ENCODE results near the gene PRRC2B. TPM values are rescaled to one million over a fixed set of nuclear protein-coding genes. Genes with fewer than 3 reads are reported as not detected.
"Not testable (repeated sequence)": the region's sequence is repeated elsewhere in the genome, so short reads cannot be mapped to it uniquely, and the experiment has no call there.

Gene PRRC2B
- total RNA-seq, 1 experiment from 2014 or later: 41.1 TPM

GRCh38 chr9:131442351-131442750 lies 48.5 kb downstream of the PRRC2B start:
- Histone ChIP-seq H3K4me1 (replicated peaks) (no peaks in the 10 kb centered on the region), H3K27me3 (replicated peaks) (no peaks in the 10 kb centered on the region), H3K4me3 (no peak overlapping the region), H3K9me3 (replicated peaks) (no peaks in the 10 kb centered on the region), H3K36me3 (peaks cover 92% of the 10 kb centered on the region), H3K27ac (no peak overlapping the region)
- DNase-seq (ENCODE audit: low read depth in 1 of 2, low spot score in 2 of 2): no peak

- H3K4me3 ChIP-seq: no peak overlapping the region
- no peak for DNase-seq (ENCODE audit: low read depth in 1 of 2, low spot score in 2 of 2)
- no peaks in the 10 kb centered on the region for H3K9me3 ChIP-seq (replicated peaks)
- H3K36me3 ChIP-seq: peaks cover 90% of the 10 kb centered on the region
- no peak overlapping the region for H3K27ac ChIP-seq
- no peaks in the 10 kb centered on the region for H3K4me1 ChIP-seq (replicated peaks)
- H3K27me3 ChIP-seq (replicated peaks): no peaks in the 10 kb centered on the region
Observed at GRCh38 chr9:131443648-131444047, 49.8 kb downstream of the PRRC2B start.

- H3K4me3 ChIP-seq: no peak overlapping the region
- no peak for DNase-seq (ENCODE audit: low read depth in 1 of 2, low spot score in 2 of 2)
- H3K27ac ChIP-seq: no peak overlapping the region
- peaks cover 85% of the 10 kb centered on the region for H3K36me3 ChIP-seq
- no peaks in the 10 kb centered on the region for H3K4me1 ChIP-seq (replicated peaks)
- no peaks in the 10 kb centered on the region for H3K27me3 ChIP-seq (replicated peaks)
- no peaks in the 10 kb centered on the region for H3K9me3 ChIP-seq (replicated peaks)
Observed at GRCh38 chr9:131446276-131446675, 52.4 kb downstream of the PRRC2B start.

GRCh38 chr9:131447148-131447547 lies 53.3 kb downstream of the PRRC2B start:
- no peaks in the 10 kb centered on the region for H3K4me1 ChIP-seq (replicated peaks)
- no peaks in the 10 kb centered on the region for H3K9me3 ChIP-seq (replicated peaks)
- H3K27me3 ChIP-seq (replicated peaks): no peaks in the 10 kb centered on the region
- no peak overlapping the region for H3K4me3 ChIP-seq
- no peak for DNase-seq (ENCODE audit: low read depth in 1 of 2, low spot score in 2 of 2)
- peaks cover 88% of the 10 kb centered on the region for H3K36me3 ChIP-seq
- no peak overlapping the region for H3K27ac ChIP-seq

GRCh38 chr9:131447600-131447999 lies 53.7 kb downstream of the PRRC2B start:
- no peak overlapping the region for H3K27ac ChIP-seq
- H3K9me3 ChIP-seq (replicated peaks): no peaks in the 10 kb centered on the region
- no peaks in the 10 kb centered on the region for H3K4me1 ChIP-seq (replicated peaks)
- H3K4me3 ChIP-seq: no peak overlapping the region
- no peaks in the 10 kb centered on the region for H3K27me3 ChIP-seq (replicated peaks)
- no peak for DNase-seq (ENCODE audit: low read depth in 1 of 2, low spot score in 2 of 2)
- H3K36me3 ChIP-seq: peaks cover 85% of the 10 kb centered on the region

GRCh38 chr9:131448818-131449217 lies 54.9 kb downstream of the PRRC2B start:
- H3K36me3 ChIP-seq: peaks cover 85% of the 10 kb centered on the region

GRCh38 chr9:131449276-131449675 lies 55.4 kb downstream of the PRRC2B start:
- Histone ChIP-seq H3K36me3 (peaks cover 85% of the 10 kb centered on the region), H3K4me3 (no peak overlapping the region), H3K27ac (no peak overlapping the region), H3K9me3 (replicated peaks) (no peaks in the 10 kb centered on the region), H3K4me1 (replicated peaks) (no peaks in the 10 kb centered on the region), H3K27me3 (replicated peaks) (no peaks in the 10 kb centered on the region)
- no peak for DNase-seq (ENCODE audit: low read depth in 1 of 2, low spot score in 2 of 2)

More at GRCh38 chr9:131448818-131449217, 54.9 kb downstream of the PRRC2B start:
- Histone ChIP-seq H3K27ac (no peak overlapping the region), H3K27me3 (replicated peaks) (no peaks in the 10 kb centered on the region), H3K4me1 (replicated peaks) (no peaks in the 10 kb centered on the region), H3K9me3 (replicated peaks) (no peaks in the 10 kb centered on the region), H3K4me3 (no peak overlapping the region)
- DNase-seq (ENCODE audit: low read depth in 1 of 2, low spot score in 2 of 2): no peak

- H3K4me3 ChIP-seq: no peak overlapping the region
- peaks cover 80% of the 10 kb centered on the region for H3K36me3 ChIP-seq
- DNase-seq (ENCODE audit: low read depth in 1 of 2, low spot score in 2 of 2): no peak
- no peak overlapping the region for H3K27ac ChIP-seq
- H3K9me3 ChIP-seq (replicated peaks): no peaks in the 10 kb centered on the region
- no peaks in the 10 kb centered on the region for H3K4me1 ChIP-seq (replicated peaks)
- H3K27me3 ChIP-seq (replicated peaks): no peaks in the 10 kb centered on the region
Observed at GRCh38 chr9:131454028-131454427, 60.1 kb downstream of the PRRC2B start.

- not testable (repeated sequence) for H3K27ac ChIP-seq; H3K27me3 ChIP-seq (replicated peaks); H3K4me3 ChIP-seq; H3K4me1 ChIP-seq (replicated peaks); H3K9me3 ChIP-seq (replicated peaks); DNase-seq (ENCODE audit: low read depth in 1 of 2, low spot score in 2 of 2)
- H3K36me3 ChIP-seq: peaks cover 83% of the 10 kb centered on the region
Observed at GRCh38 chr9:131455655-131456054, 61.8 kb downstream of the PRRC2B start.

GRCh38 chr9:131457746-131458145 lies 63.9 kb downstream of the PRRC2B start:
- no peaks in the 10 kb centered on the region for H3K9me3 ChIP-seq (replicated peaks)
- no peak for DNase-seq (ENCODE audit: low read depth in 1 of 2, low spot score in 2 of 2)
- no peaks in the 10 kb centered on the region for H3K4me1 ChIP-seq (replicated peaks)
- peaks cover 83% of the 10 kb centered on the region for H3K36me3 ChIP-seq
- no peaks in the 10 kb centered on the region for H3K27me3 ChIP-seq (replicated peaks)
- H3K4me3 ChIP-seq: no peak overlapping the region
- H3K27ac ChIP-seq: no peak overlapping the region

GRCh38 chr9:131459056-131459455 lies 65.2 kb downstream of the PRRC2B start:
- H3K4me1 ChIP-seq (replicated peaks): no peaks in the 10 kb centered on the region
- no peak overlapping the region for H3K4me3 ChIP-seq
- H3K9me3 ChIP-seq (replicated peaks): no peaks in the 10 kb centered on the region
- H3K27ac ChIP-seq: no peak overlapping the region
- peaks cover 84% of the 10 kb centered on the region for H3K36me3 ChIP-seq
- DNase-seq (ENCODE audit: low read depth in 1 of 2, low spot score in 2 of 2): no peak
- H3K27me3 ChIP-seq (replicated peaks): no peaks in the 10 kb centered on the region

- no peak for DNase-seq (ENCODE audit: low read depth in 1 of 2, low spot score in 2 of 2)
- Histone ChIP-seq H3K4me3 (no peak overlapping the region), H3K4me1 (replicated peaks) (no peaks in the 10 kb centered on the region), H3K9me3 (replicated peaks) (no peaks in the 10 kb centered on the region), H3K27ac (no peak overlapping the region), H3K27me3 (replicated peaks) (no peaks in the 10 kb centered on the region), H3K36me3 (peaks cover 91% of the 10 kb centered on the region)
Observed at GRCh38 chr9:131461166-131461565, 67.3 kb downstream of the PRRC2B start.

GRCh38 chr9:131464354-131465000 lies 70.6 kb downstream of the PRRC2B start:
- H3K36me3 ChIP-seq: peaks cover 91% of the 10 kb centered on the region
- DNase-seq (ENCODE audit: low read depth in 1 of 2, low spot score in 2 of 2): no peak

GRCh38 chr9:131465401-131465800 lies 71.5 kb downstream of the PRRC2B start:
- no peaks in the 10 kb centered on the region for H3K4me1 ChIP-seq (replicated peaks)
- H3K4me3 ChIP-seq: no peak overlapping the region
- no peaks in the 10 kb centered on the region for H3K27me3 ChIP-seq (replicated peaks)
- H3K9me3 ChIP-seq (replicated peaks): no peaks in the 10 kb centered on the region
- DNase-seq (ENCODE audit: low read depth in 1 of 2, low spot score in 2 of 2): no peak
- H3K36me3 ChIP-seq: peaks cover 93% of the 10 kb centered on the region
- no peak overlapping the region for H3K27ac ChIP-seq

More at GRCh38 chr9:131464354-131465000, 70.6 kb downstream of the PRRC2B start:
- H3K27me3 ChIP-seq (replicated peaks): no peaks in the 10 kb centered on the region
- H3K4me1 ChIP-seq (replicated peaks): no peaks in the 10 kb centered on the region
- no peak overlapping the region for H3K27ac ChIP-seq
- no peaks in the 10 kb centered on the region for H3K9me3 ChIP-seq (replicated peaks)
- no peak overlapping the region for H3K4me3 ChIP-seq
